Common myeloid progenitor, CD34-positive (primary cell): ENCODE data around the gene TXK.

ENCODE experiments used
- CTCF ChIA-PET: fragments of 350-600 bp; sonication (Branson Sonifier 250); formaldehyde crosslinking; loops from one replicate; lab custom pipeline; 2021; ENCODE audit warnings: antibody characterized with exemption; lab: Charles Lee
- POLR2A ChIA-PET: fragments of 350-600 bp; sonication (Branson Sonifier 250); formaldehyde crosslinking; loops from one replicate; lab custom pipeline; 2021; ENCODE audit warnings: antibody characterized with exemption; lab: Charles Lee
- DNase-seq, 3 donors: peaks; one replicate each; pipeline versions ENCODE4 v3.0.0 to v3.0.0-alpha.2; 2013
- H3K27ac ChIP-seq, 2 experiments: 1 replicate in 1 of 2; 2 replicates in 1 of 2; pipeline ENCODE4 v1.7.0; 2013; ENCODE audit warnings: inconsistent platforms in 2 of 2, low read length in 2 of 2, mild to moderate bottlenecking in 2 of 2, low read depth in 1 of 2, moderate library complexity in 1 of 2; ENCODE audit not compliant: severe bottlenecking in 2 of 2, insufficient read depth in 1 of 2, poor library complexity in 1 of 2
- H3K27me3 ChIP-seq, 5 experiments: replicated peaks in 2 of 5; 1 replicate in 3 of 5; 2 replicates in 2 of 5; pipeline versions ENCODE4 v1.6.1 to v1.7.0; 2013; ENCODE audit warnings: low read length in 4 of 5, mild to moderate bottlenecking in 2 of 5, moderate library complexity in 2 of 5, inconsistent platforms in 1 of 5; ENCODE audit not compliant: insufficient read depth in 5 of 5, control insufficient read depth in 4 of 5
- H3K36me3 ChIP-seq, 4 experiments: 1 replicate in 2 of 4; 2 replicates in 2 of 4; pipeline versions ENCODE4 v1.6.1 to v1.7.0; 2013; ENCODE audit warnings: low read length in 3 of 4, control low read depth in 1 of 4, mild to moderate bottlenecking in 1 of 4; ENCODE audit not compliant: control insufficient read depth in 4 of 4, insufficient read depth in 4 of 4
- H3K4me1 ChIP-seq, 4 experiments: 1 replicate in 3 of 4; 2 replicates in 1 of 4; pipeline versions ENCODE4 v1.6.1 to v1.7.1; 2013; ENCODE audit warnings: low read length in 3 of 4, mild to moderate bottlenecking in 3 of 4, control low read depth in 1 of 4, inconsistent platforms in 1 of 4, moderate library complexity in 1 of 4; ENCODE audit not compliant: control insufficient read depth in 4 of 4, insufficient read depth in 4 of 4; ENCODE audit errors: control extremely low read depth in 1 of 4
- H3K4me3 ChIP-seq, 7 experiments: 1 replicate in 4 of 7; 2 replicates in 3 of 7; pipeline versions ENCODE4 v1.5.1 to v1.7.0; 2013; ENCODE audit warnings: mild to moderate bottlenecking in 7 of 7, low read length in 6 of 7, moderate library complexity in 6 of 7, inconsistent platforms in 2 of 7, low read depth in 2 of 7, control low read depth in 1 of 7; ENCODE audit not compliant: insufficient read depth in 4 of 7, control insufficient read depth in 1 of 7; ENCODE audit errors: extremely low read depth in 1 of 7
- H3K9me3 ChIP-seq, 5 experiments: 1 replicate in 4 of 5; 2 replicates in 1 of 5; pipeline versions ENCODE4 v1.6.1 to v1.7.1; 2013; ENCODE audit warnings: low read length in 4 of 5, mild to moderate bottlenecking in 2 of 5, inconsistent platforms in 1 of 5, low read depth in 1 of 5, moderate library complexity in 1 of 5; ENCODE audit not compliant: control insufficient read depth in 4 of 5, insufficient read depth in 2 of 5; ENCODE audit errors: control extremely low read depth in 1 of 5
- WGBS: methylation state at CpG from one replicate; pipeline ENCODE4 v1.1.5; 2013; ENCODE audit not compliant: insufficient coverage; 5-methylcytosine and 5-hydroxymethylcytosine counted together

The TXK gene

GRCh38 chr4:48068182-48068581 is 65.9 kb downstream of the TXK start:
- CTCF ChIA-PET = interaction anchor here (2.1 kb wide), 1 partner anchor 9 kb away, joined by 6 read pairs; no protein-coding TSS in a partner anchor
- DNase-seq = no peak
- H3K27me3 ChIP-seq = no peaks in the 10 kb centered on the region
- H3K4me3 ChIP-seq = no peak overlapping the region
- no peak overlapping the region for H3K27ac ChIP-seq
- 100% methylated on average over 1 of the region's 2 CpGs for WGBS
- peaks cover 0 to 16% (median 2%) of the 10 kb centered on the region in 4 experiments for H3K36me3 ChIP-seq
- H3K4me1 ChIP-seq = no peaks in the 10 kb centered on the region
- peaks cover 0 to 4% (median 0%) of the 10 kb centered on the region in 5 experiments for H3K9me3 ChIP-seq
- POLR2A ChIA-PET = interaction anchor here (0.6 to 1.1 kb wide), 2 partner anchors 21 to 30 kb away, joined by 3 read pairs; no protein-coding TSS in a partner anchor

- Histone ChIP-seq H3K27ac (no peak overlapping the region), H3K4me1 (no peaks in the 10 kb centered on the region), H3K36me3 (peaks cover 0 to 16% (median 2%) of the 10 kb centered on the region in 4 experiments), H3K4me3 (no peak overlapping the region), H3K9me3 (peaks cover 0 to 4% (median 0%) of the 10 kb centered on the region in 5 experiments), H3K27me3 (no peaks in the 10 kb centered on the region)
- 95% methylated on average over 9 of the region's 9 CpGs for WGBS
- no peak for DNase-seq
- ChIA-PET CTCF (interaction anchor here (2.1 kb wide), 1 partner anchor 10 kb away, joined by 6 read pairs; no protein-coding TSS in a partner anchor), POLR2A (interaction anchor here (1.1 kb wide), 1 partner anchor 20 kb away, joined by 3 read pairs; no protein-coding TSS in a partner anchor)
Observed at GRCh38 chr4:48067536-48067935, 66.5 kb downstream of the TXK start.

- CTCF ChIA-PET = interaction anchor here (0.9 to 2.0 kb wide), 4 partner anchors 10 to 80 kb away, joined by 3 to 10 read pairs (median 3); no protein-coding TSS in a partner anchor
- Histone ChIP-seq H3K36me3 (peaks cover 0 to 12% (median 2%) of the 10 kb centered on the region in 4 experiments), H3K9me3 (peaks cover 0 to 4% (median 0%) of the 10 kb centered on the region in 5 experiments), H3K4me1 (no peaks in the 10 kb centered on the region), H3K27me3 (no peaks in the 10 kb centered on the region), H3K4me3 (no peak overlapping the region), H3K27ac (no peak overlapping the region)
- 100% methylated on average over 1 of the region's 1 CpG for WGBS
- no peak for DNase-seq
- POLR2A ChIA-PET = no interaction called here
Observed at GRCh38 chr4:48065587-48066052, 68.4 kb downstream of the TXK start.

GRCh38 chr4:48064349-48064748 is 69.7 kb downstream of the TXK start:
- ChIA-PET CTCF (interaction anchor here (1.0 kb wide), 1 partner anchor 31 kb away, joined by 4 read pairs; no protein-coding TSS in a partner anchor), POLR2A (no interaction called here)
- Histone ChIP-seq H3K36me3 (peaks cover 0 to 12% (median 2%) of the 10 kb centered on the region in 4 experiments), H3K4me1 (no peaks in the 10 kb centered on the region), H3K27ac (no peak overlapping the region), H3K4me3 (no peak overlapping the region), H3K9me3 (peaks cover 0 to 4% (median 0%) of the 10 kb centered on the region in 5 experiments), H3K27me3 (no peaks in the 10 kb centered on the region)
- WGBS = 100% methylated on average over 2 of the region's 3 CpGs
- no peak for DNase-seq

GRCh38 chr4:48058617-48059530 is 75.2 kb downstream of the TXK start:
- no peak overlapping the region for H3K27ac ChIP-seq
- H3K4me3 ChIP-seq = no peak overlapping the region
- H3K9me3 ChIP-seq = peaks cover 0 to 4% (median 0%) of the 10 kb centered on the region in 5 experiments
- ChIA-PET POLR2A (no interaction called here), CTCF (interaction anchor here (1.2 kb wide), 1 partner anchor 13 kb away, joined by 3 read pairs; no protein-coding TSS in a partner anchor)
- H3K27me3 ChIP-seq = no peaks in the 10 kb centered on the region
- 95% methylated on average over 3 of the region's 5 CpGs for WGBS
- no peak for DNase-seq
- H3K36me3 ChIP-seq = no peaks in the 10 kb centered on the region
- no peaks in the 10 kb centered on the region for H3K4me1 ChIP-seq

GRCh38 chr4:48051078-48051477 is 83.0 kb downstream of the TXK start:
- POLR2A ChIA-PET = no interaction called here
- Histone ChIP-seq H3K4me3 (no peak overlapping the region), H3K4me1 (peaks cover 13 to 23% (median 18%) of the 10 kb centered on the region in 4 experiments), H3K36me3 (no peaks in the 10 kb centered on the region), H3K27ac (no peak overlapping the region), H3K27me3 (peaks cover 0 to 9% (median 0%) of the 10 kb centered on the region in 5 experiments), H3K9me3 (no peaks in the 10 kb centered on the region)
- no peak for DNase-seq
- CTCF ChIA-PET = interaction anchor here (1.3 to 3.2 kb wide), 3 partner anchors 10 to 18 kb away, joined by 4 to 13 read pairs (median 9); no protein-coding TSS in a partner anchor
- WGBS = no CpG with 5 or more reads among the region's 1 CpG
